IgD-negative memory B cell (primary cell): ENCODE data around the gene DCUN1D3. TPM values are rescaled to one million over a fixed set of nuclear protein-coding genes. Genes with fewer than 3 reads are reported as not detected.

Experiments
- H3K27ac Mint-ChIP-seq, 3 donors: one replicate each; pipeline ENCODE4 v1.8.0; 2020 to 2022; ENCODE audit warnings: mild to moderate bottlenecking in 3 of 3, mixed read lengths in 3 of 3, moderate library complexity in 1 of 3
- H3K27me3 Mint-ChIP-seq: one replicate; pipeline ENCODE4 v1.8.0; 2021; ENCODE audit warnings: mixed read lengths
- H3K36me3 Mint-ChIP-seq: one replicate; pipeline ENCODE4 v1.8.0; 2020; ENCODE audit warnings: mild to moderate bottlenecking, mixed read lengths
- H3K4me1 Mint-ChIP-seq, 3 donors: one replicate each; pipeline ENCODE4 v1.8.0; 2020 to 2022; ENCODE audit warnings: mixed read lengths in 3 of 3, mild to moderate bottlenecking in 1 of 3
- H3K4me3 Mint-ChIP-seq, 4 donors: one replicate each; pipeline ENCODE4 v1.8.0; 2020 to 2022; ENCODE audit warnings: mild to moderate bottlenecking in 4 of 4, mixed read lengths in 4 of 4, moderate library complexity in 3 of 4
- H3K9me3 Mint-ChIP-seq, 3 donors: one replicate each; pipeline ENCODE4 v1.8.0; 2020 to 2021; ENCODE audit warnings: mixed read lengths in 3 of 3, mild to moderate bottlenecking in 1 of 3
- polyA plus RNA-seq: library from polyadenylated mRNA; unstranded; fragments of 300-500 nt; fragmentation: Illumina TruSeq; gene quantifications from one replicate; pipeline ENCODE4 v1.2.3, GENCODE V29; 2021

Gene DCUN1D3
- polyA plus RNA-seq, 1 donor from 2014 or later, result 0.97 TPM

GRCh38 chr16:20886320-20886719 is 13.8 kb downstream of the DCUN1D3 start:
- Mint-ChIP-seq H3K27ac (no peak overlapping the region), H3K9me3 (no peaks in the 10 kb centered on the region), H3K27me3 (no peaks in the 10 kb centered on the region), H3K4me3 (no peak overlapping the region), H3K4me1 (peaks cover 2 to 4% (median 2%) of the 10 kb centered on the region in 3 donors), H3K36me3 (peaks cover 3% of the 10 kb centered on the region)

GRCh38 chr16:20884240-20884556 is 16.0 kb downstream of the DCUN1D3 start:
- Mint-ChIP-seq H3K9me3 (no peaks in the 10 kb centered on the region), H3K36me3 (peaks cover 5% of the 10 kb centered on the region), H3K4me3 (no peak overlapping the region), H3K27ac (peak overlapping the region in 1 of 3 donors; percentile 36), H3K4me1 (peaks cover 9 to 10% (median 10%) of the 10 kb centered on the region in 3 donors), H3K27me3 (no peaks in the 10 kb centered on the region)

GRCh38 chr16:20883554-20884239 is 16.5 kb downstream of the DCUN1D3 start:
- Mint-ChIP-seq H3K27me3 (no peaks in the 10 kb centered on the region), H3K4me3 (no peak overlapping the region), H3K27ac (no peak overlapping the region), H3K4me1 (peaks cover 10 to 11% (median 11%) of the 10 kb centered on the region in 3 donors), H3K36me3 (peaks cover 5% of the 10 kb centered on the region), H3K9me3 (no peaks in the 10 kb centered on the region)

GRCh38 chr16:20881503-20881878 is 18.7 kb downstream of the DCUN1D3 start:
- Mint-ChIP-seq H3K27me3 (no peaks in the 10 kb centered on the region), H3K27ac (no peak overlapping the region), H3K4me3 (no peak overlapping the region), H3K36me3 (peaks cover 5% of the 10 kb centered on the region), H3K9me3 (no peaks in the 10 kb centered on the region), H3K4me1 (peaks cover 15 to 21% (median 16%) of the 10 kb centered on the region in 3 donors)

- Mint-ChIP-seq H3K4me3 (no peak overlapping the region), H3K36me3 (peaks cover 6% of the 10 kb centered on the region), H3K4me1 (peaks cover 16 to 26% (median 17%) of the 10 kb centered on the region in 3 donors), H3K27ac (peak overlapping the region in 1 of 3 donors; percentile 3), H3K9me3 (no peaks in the 10 kb centered on the region), H3K27me3 (no peaks in the 10 kb centered on the region)
These were observed 19.2 kb downstream of the DCUN1D3 start for GRCh38 chr16:20880867-20881502.

GRCh38 chr16:20879175-20880040 is 20.8 kb downstream of the DCUN1D3 start:
- H3K27ac Mint-ChIP-seq, result no peak overlapping the region
- peaks cover 24 to 36% (median 26%) of the 10 kb centered on the region in 3 donors for H3K4me1 Mint-ChIP-seq
- peaks cover 6% of the 10 kb centered on the region for H3K36me3 Mint-ChIP-seq
- no peaks in the 10 kb centered on the region for H3K27me3 Mint-ChIP-seq
- no peaks in the 10 kb centered on the region for H3K9me3 Mint-ChIP-seq
- peak overlapping the region in 1 of 4 donors; percentile 58 for H3K4me3 Mint-ChIP-seq

- no peaks in the 10 kb centered on the region for H3K9me3 Mint-ChIP-seq
- H3K27ac Mint-ChIP-seq, result no peak overlapping the region
- H3K36me3 Mint-ChIP-seq, result peaks cover 3% of the 10 kb centered on the region
- no peak overlapping the region for H3K4me3 Mint-ChIP-seq
- no peaks in the 10 kb centered on the region for H3K27me3 Mint-ChIP-seq
- peaks cover 29 to 42% (median 32%) of the 10 kb centered on the region in 3 donors for H3K4me1 Mint-ChIP-seq
These were observed 21.4 kb downstream of the DCUN1D3 start for GRCh38 chr16:20878682-20879147.

GRCh38 chr16:20875355-20875650 is 24.9 kb downstream of the DCUN1D3 start:
- peaks cover 3% of the 10 kb centered on the region for H3K36me3 Mint-ChIP-seq
- no peaks in the 10 kb centered on the region for H3K9me3 Mint-ChIP-seq
- peak overlapping the region in 3 of 4 donors; percentile 6 to 84 (median 25) for H3K4me3 Mint-ChIP-seq
- H3K27ac Mint-ChIP-seq, result peak overlapping the region in 1 of 3 donors; percentile 0
- no peaks in the 10 kb centered on the region for H3K27me3 Mint-ChIP-seq
- peaks cover 32 to 46% (median 40%) of the 10 kb centered on the region in 3 donors for H3K4me1 Mint-ChIP-seq

GRCh38 chr16:20874088-20874581 is 26.0 kb downstream of the DCUN1D3 start:
- H3K27me3 Mint-ChIP-seq, result no peaks in the 10 kb centered on the region

GRCh38 chr16:20873331-20873730 is 26.8 kb downstream of the DCUN1D3 start:
- Mint-ChIP-seq H3K36me3 (peaks cover 3% of the 10 kb centered on the region), H3K4me3 (peak overlapping the region in 1 of 4 donors; percentile 27), H3K27me3 (no peaks in the 10 kb centered on the region), H3K9me3 (no peaks in the 10 kb centered on the region), H3K4me1 (peaks cover 25 to 42% (median 32%) of the 10 kb centered on the region in 3 donors), H3K27ac (peak overlapping the region; percentile 39 to 91 (median 79))

More at GRCh38 chr16:20874088-20874581, 26.0 kb downstream of the DCUN1D3 start:
- Mint-ChIP-seq H3K27ac (peak overlapping the region; percentile 39 to 91 (median 79)), H3K36me3 (peaks cover 3% of the 10 kb centered on the region), H3K4me1 (peaks cover 26 to 41% (median 35%) of the 10 kb centered on the region in 3 donors), H3K9me3 (no peaks in the 10 kb centered on the region), H3K4me3 (peak overlapping the region; percentile 11 to 88 (median 54))

GRCh38 chr16:20871941-20872815 is 28.0 kb downstream of the DCUN1D3 start:
- Mint-ChIP-seq H3K27ac (no peak overlapping the region), H3K4me3 (no peak overlapping the region), H3K4me1 (peaks cover 22 to 38% (median 28%) of the 10 kb centered on the region in 3 donors)

GRCh38 chr16:20871258-20871657 is 28.9 kb downstream of the DCUN1D3 start:
- H3K4me1 Mint-ChIP-seq, result peaks cover 21 to 32% (median 28%) of the 10 kb centered on the region in 3 donors
- peaks cover 3% of the 10 kb centered on the region for H3K36me3 Mint-ChIP-seq
- no peaks in the 10 kb centered on the region for H3K27me3 Mint-ChIP-seq
- H3K4me3 Mint-ChIP-seq, result no peak overlapping the region
- H3K9me3 Mint-ChIP-seq, result no peaks in the 10 kb centered on the region
- H3K27ac Mint-ChIP-seq, result no peak overlapping the region

More at GRCh38 chr16:20871941-20872815, 28.0 kb downstream of the DCUN1D3 start:
- Mint-ChIP-seq H3K27me3 (no peaks in the 10 kb centered on the region), H3K9me3 (no peaks in the 10 kb centered on the region), H3K36me3 (peaks cover 3% of the 10 kb centered on the region)

GRCh38 chr16:20870122-20870820 is 29.9 kb downstream of the DCUN1D3 start:
- H3K36me3 Mint-ChIP-seq, result peaks cover 2% of the 10 kb centered on the region
- H3K4me1 Mint-ChIP-seq, result peaks cover 17 to 25% (median 24%) of the 10 kb centered on the region in 3 donors
- no peaks in the 10 kb centered on the region for H3K27me3 Mint-ChIP-seq
- no peak overlapping the region for H3K27ac Mint-ChIP-seq
- H3K9me3 Mint-ChIP-seq, result no peaks in the 10 kb centered on the region
- peak overlapping the region in 1 of 4 donors; percentile 16 for H3K4me3 Mint-ChIP-seq
